Bronchial epithelial cell (primary cell): ENCODE results near the gene MAOA. TPM values are rescaled to one million over a fixed set of nuclear protein-coding genes. Genes with fewer than 3 reads are reported as not detected.
"Not testable (repeated sequence)": the region's sequence is repeated elsewhere in the genome, so short reads cannot be mapped to it uniquely, and the experiment has no call there.

Experiments
- DNase-seq: peaks from one replicate; pipeline ENCODE4 v3.0.0-alpha.2; 2010; ENCODE audit warnings: low read depth
- FAIRE-seq: peaks from 2 replicates; lab custom pipeline; 2011; peaks lifted over from hg19 to GRCh38; lab: Jason Lieb, UNC
- H3K27me3 ChIP-seq: 2 replicates; pipeline ENCODE4 v1.5.1; 2011; ENCODE audit warnings: low read length; ENCODE audit not compliant: control insufficient read depth, insufficient read depth
- H3K36me3 ChIP-seq: 2 replicates; pipeline ENCODE4 v1.5.1; 2011; ENCODE audit warnings: low read length; ENCODE audit not compliant: control insufficient read depth, insufficient read depth
- H3K4me3 ChIP-seq: 2 replicates; pipeline ENCODE4 v1.5.1; 2011; ENCODE audit warnings: mild to moderate bottlenecking, low read depth, low read length, control low read depth
- total RNA-seq: library from RNA; depleted of rRNA; stranded (reverse); fragments of >200 nt; gene quantifications from 2 replicates; pipeline ENCODE4 v1.2.1, GENCODE V29; 2014
- TF ChIP-seq, protein P1 (sequence below): IDR thresholded peaks from 2 replicates; pipeline ENCODE4 v1.5.1; 2011; ENCODE audit warnings: mild to moderate bottlenecking, moderate library complexity, low read length, control low read depth, inconsistent platforms; ENCODE audit not compliant: insufficient read depth, severe bottlenecking

MAOA gene
- total RNA-seq, 1 donor from 2014 or later, result 126 TPM

GRCh38 chrX:43664258-43664657, 8.2 kb downstream of the MAOA start:
- Histone ChIP-seq H3K4me3 (no peak overlapping the region), H3K27me3 (no peaks in the 10 kb centered on the region), H3K36me3 (no peaks in the 10 kb centered on the region)
- FAIRE-seq (no peak), DNase-seq (no peak)
- TF ChIP-seq, protein P1, sequence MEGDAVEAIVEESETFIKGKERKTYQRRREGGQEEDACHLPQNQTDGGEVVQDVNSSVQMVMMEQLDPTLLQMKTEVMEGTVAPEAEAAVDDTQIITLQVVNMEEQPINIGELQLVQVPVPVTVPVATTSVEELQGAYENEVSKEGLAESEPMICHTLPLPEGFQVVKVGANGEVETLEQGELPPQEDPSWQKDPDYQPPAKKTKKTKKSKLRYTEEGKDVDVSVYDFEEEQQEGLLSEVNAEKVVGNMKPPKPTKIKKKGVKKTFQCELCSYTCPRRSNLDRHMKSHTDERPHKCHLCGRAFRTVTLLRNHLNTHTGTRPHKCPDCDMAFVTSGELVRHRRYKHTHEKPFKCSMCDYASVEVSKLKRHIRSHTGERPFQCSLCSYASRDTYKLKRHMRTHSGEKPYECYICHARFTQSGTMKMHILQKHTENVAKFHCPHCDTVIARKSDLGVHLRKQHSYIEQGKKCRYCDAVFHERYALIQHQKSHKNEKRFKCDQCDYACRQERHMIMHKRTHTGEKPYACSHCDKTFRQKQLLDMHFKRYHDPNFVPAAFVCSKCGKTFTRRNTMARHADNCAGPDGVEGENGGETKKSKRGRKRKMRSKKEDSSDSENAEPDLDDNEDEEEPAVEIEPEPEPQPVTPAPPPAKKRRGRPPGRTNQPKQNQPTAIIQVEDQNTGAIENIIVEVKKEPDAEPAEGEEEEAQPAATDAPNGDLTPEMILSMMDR, result no peak

- Histone ChIP-seq H3K27me3 (no peaks in the 10 kb centered on the region), H3K4me3 (no peak overlapping the region), H3K36me3 (no peaks in the 10 kb centered on the region)
- DNase-seq (no peak), FAIRE-seq (no peak)
- TF ChIP-seq, protein P1, result no peak
These were observed 8.6 kb downstream of the MAOA start for GRCh38 chrX:43664708-43665107.

- Histone ChIP-seq H3K36me3 (no peaks in the 10 kb centered on the region), H3K27me3 (no peaks in the 10 kb centered on the region), H3K4me3 (no peak overlapping the region)
- DNase-seq, result no peak
- FAIRE-seq, result no peak
- TF ChIP-seq, protein P1, result no peak
These were observed 10.3 kb downstream of the MAOA start for GRCh38 chrX:43666311-43666912.

GRCh38 chrX:43675965-43676628, 20.0 kb downstream of the MAOA start:
- not testable (repeated sequence) for FAIRE-seq, H3K27me3 ChIP-seq, H3K4me3 ChIP-seq, H3K36me3 ChIP-seq, DNase-seq

GRCh38 chrX:43676971-43677572, 21.0 kb downstream of the MAOA start:
- no peak for DNase-seq
- TF ChIP-seq, protein P1, result no peak
- FAIRE-seq, result no peak
- Histone ChIP-seq H3K27me3 (no peaks in the 10 kb centered on the region), H3K4me3 (no peak overlapping the region), H3K36me3 (no peaks in the 10 kb centered on the region)

DNA sequence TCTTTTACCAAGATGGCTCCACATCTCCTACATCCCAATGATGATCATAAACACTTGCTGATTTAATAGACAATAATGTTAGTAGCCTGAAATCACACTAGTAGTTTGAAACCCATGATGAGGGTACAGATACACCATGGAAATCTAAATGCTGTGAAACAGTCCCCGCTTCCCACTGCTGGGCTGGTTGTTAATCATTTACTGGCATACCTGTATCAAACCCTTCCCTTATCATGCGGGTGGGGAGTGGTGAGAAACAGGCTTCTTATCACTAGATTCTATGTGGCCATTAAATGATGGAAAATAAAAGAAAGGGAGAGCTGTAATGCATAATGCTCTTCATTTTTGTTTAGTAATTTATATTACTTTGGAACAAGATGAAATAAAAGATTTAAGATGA, 21.9 kb downstream of the MAOA start:
- TF ChIP-seq, protein P1, result no peak
- no peaks in the 10 kb centered on the region for H3K36me3 ChIP-seq
- no peaks in the 10 kb centered on the region for H3K27me3 ChIP-seq
- FAIRE-seq (no peak), DNase-seq (no peak)
- H3K4me3 ChIP-seq, result no peak overlapping the region
